Bronchial epithelial cell (primary cell): ENCODE results near the gene FAM53A. TPM values are rescaled to one million over a fixed set of nuclear protein-coding genes. Genes with fewer than 3 reads are reported as not detected.

Source experiments
- DNase-seq: peaks from one replicate; pipeline ENCODE4 v3.0.0-alpha.2; 2010; ENCODE audit warnings: low read depth
- FAIRE-seq: peaks from 2 replicates; lab custom pipeline; 2011; peaks lifted over from hg19 to GRCh38; lab: Jason Lieb, UNC
- H3K27me3 ChIP-seq: 2 replicates; pipeline ENCODE4 v1.5.1; 2011; ENCODE audit warnings: low read length; ENCODE audit not compliant: control insufficient read depth, insufficient read depth
- H3K36me3 ChIP-seq: 2 replicates; pipeline ENCODE4 v1.5.1; 2011; ENCODE audit warnings: low read length; ENCODE audit not compliant: control insufficient read depth, insufficient read depth
- H3K4me3 ChIP-seq: 2 replicates; pipeline ENCODE4 v1.5.1; 2011; ENCODE audit warnings: mild to moderate bottlenecking, low read depth, low read length, control low read depth
- total RNA-seq: library from RNA; depleted of rRNA; stranded (reverse); fragments of >200 nt; gene quantifications from 2 replicates; pipeline ENCODE4 v1.2.1, GENCODE V29; 2014
- TF ChIP-seq, protein P1 (sequence below): IDR thresholded peaks from 2 replicates; pipeline ENCODE4 v1.5.1; 2011; ENCODE audit warnings: mild to moderate bottlenecking, moderate library complexity, low read length, control low read depth, inconsistent platforms; ENCODE audit not compliant: insufficient read depth, severe bottlenecking

FAM53A gene
- total RNA-seq, 1 donor from 2014 or later: 0.79 TPM

DNA sequence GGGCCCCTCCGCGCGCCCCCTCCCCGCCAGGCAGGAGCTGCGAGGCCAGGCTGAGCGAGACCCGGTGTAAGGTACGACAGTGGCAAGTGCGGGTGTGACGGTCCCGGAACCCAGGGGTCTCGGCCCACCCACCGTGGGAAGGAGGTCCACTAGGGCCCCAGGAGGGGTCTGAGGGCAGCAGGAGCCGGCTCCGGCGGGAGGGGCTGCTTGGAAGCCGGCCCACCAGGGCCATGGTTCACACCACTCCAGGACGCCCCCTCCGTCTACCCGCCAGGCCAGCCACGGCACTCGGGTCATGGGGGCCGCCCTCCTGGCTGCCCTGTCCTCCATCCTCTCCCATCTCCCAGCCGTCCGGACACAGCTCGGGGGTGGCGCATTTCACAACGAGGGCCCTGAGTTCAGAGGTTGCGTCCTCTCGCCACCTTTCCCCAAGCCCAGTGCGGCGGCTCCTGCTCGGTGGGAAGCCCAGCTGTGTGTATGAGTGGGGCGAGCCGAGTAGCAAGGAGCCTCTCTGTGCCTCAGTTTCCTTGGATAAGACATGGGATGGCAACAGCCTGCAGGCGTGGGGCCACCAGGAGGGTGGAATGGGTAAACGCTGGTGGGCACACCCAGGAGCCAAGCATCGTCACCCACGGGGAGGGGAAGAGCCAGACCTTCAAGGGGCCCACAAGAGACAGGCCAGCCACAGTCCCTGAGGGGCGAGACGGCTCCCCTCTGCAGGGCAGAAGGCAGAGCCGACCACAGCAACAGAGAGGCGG lies 81.3 kb downstream of the FAM53A start:
- TF ChIP-seq, protein P1, sequence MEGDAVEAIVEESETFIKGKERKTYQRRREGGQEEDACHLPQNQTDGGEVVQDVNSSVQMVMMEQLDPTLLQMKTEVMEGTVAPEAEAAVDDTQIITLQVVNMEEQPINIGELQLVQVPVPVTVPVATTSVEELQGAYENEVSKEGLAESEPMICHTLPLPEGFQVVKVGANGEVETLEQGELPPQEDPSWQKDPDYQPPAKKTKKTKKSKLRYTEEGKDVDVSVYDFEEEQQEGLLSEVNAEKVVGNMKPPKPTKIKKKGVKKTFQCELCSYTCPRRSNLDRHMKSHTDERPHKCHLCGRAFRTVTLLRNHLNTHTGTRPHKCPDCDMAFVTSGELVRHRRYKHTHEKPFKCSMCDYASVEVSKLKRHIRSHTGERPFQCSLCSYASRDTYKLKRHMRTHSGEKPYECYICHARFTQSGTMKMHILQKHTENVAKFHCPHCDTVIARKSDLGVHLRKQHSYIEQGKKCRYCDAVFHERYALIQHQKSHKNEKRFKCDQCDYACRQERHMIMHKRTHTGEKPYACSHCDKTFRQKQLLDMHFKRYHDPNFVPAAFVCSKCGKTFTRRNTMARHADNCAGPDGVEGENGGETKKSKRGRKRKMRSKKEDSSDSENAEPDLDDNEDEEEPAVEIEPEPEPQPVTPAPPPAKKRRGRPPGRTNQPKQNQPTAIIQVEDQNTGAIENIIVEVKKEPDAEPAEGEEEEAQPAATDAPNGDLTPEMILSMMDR: no peak
- FAIRE-seq: no peak
- H3K27me3 ChIP-seq: no peaks in the 10 kb centered on the region

DNA sequence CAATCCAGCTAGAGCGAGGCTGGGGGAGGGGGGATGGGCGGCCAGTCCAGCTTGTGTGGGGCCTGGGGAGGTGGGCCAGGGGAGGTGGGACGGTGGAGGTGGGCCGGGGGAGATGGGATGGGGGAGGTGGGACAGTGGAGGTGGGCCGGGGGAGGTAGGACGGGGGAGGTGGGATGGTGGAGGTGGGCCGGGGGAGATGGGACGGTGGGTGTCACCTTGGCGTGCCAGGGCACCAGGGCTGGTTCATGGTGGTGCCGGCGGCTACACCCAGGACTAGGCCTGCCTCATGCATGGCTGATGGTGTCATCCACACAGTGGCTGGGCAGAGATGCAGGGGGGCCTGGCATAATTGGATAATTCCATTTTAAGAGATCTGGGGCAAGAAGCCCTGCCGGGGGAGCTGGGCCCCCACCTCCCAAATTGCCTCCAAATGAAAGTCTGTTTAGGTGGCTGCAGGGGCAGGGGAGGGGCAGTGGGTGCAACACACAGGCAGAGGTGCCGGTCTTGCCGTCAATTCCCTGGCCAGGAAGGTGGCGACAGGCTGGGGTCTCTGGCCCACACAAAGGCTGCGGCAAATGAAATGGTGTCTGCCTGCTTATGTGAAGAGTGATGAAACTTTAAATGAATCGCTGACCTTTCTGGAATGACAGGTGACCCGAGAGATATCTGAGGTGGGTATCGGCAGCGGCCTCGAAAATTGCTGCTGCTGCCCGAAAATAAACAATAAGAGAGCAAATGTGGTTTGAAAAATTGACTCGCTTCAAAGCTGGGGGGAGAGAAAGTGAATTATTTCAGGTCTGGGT lies 82.1 kb downstream of the FAM53A start:
- H3K27me3 ChIP-seq: no peaks in the 10 kb centered on the region
- FAIRE-seq: no peak
- TF ChIP-seq, protein P1: no peak
- no peaks in the 10 kb centered on the region for H3K36me3 ChIP-seq
- no peak overlapping the region for H3K4me3 ChIP-seq
- no peak for DNase-seq

More for the DNA sequence above, 81.3 kb downstream of the FAM53A start:
- Histone ChIP-seq H3K4me3 (no peak overlapping the region), H3K36me3 (no peaks in the 10 kb centered on the region)
- DNase-seq: no peak

DNA sequence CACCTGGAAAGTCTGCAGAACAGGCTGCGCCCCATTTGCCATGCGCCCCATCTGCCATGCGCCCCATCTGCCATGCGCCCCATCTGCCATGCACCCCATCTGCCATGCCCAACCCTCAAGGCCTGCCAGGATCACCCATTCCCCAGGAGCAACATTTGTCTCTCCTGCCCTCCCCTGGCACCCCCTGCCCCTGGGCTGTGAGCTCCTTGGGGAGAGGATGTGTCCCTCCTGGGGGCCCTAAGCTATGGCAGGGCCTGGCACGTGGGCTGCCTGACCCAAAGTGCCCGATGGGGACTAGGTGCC lies 82.6 kb downstream of the FAM53A start:
- H3K36me3 ChIP-seq: no peaks in the 10 kb centered on the region
- no peak for DNase-seq
- H3K27me3 ChIP-seq: no peaks in the 10 kb centered on the region
- TF ChIP-seq, protein P1: no peak
- no peak overlapping the region for H3K4me3 ChIP-seq
- FAIRE-seq: no peak

DNA sequence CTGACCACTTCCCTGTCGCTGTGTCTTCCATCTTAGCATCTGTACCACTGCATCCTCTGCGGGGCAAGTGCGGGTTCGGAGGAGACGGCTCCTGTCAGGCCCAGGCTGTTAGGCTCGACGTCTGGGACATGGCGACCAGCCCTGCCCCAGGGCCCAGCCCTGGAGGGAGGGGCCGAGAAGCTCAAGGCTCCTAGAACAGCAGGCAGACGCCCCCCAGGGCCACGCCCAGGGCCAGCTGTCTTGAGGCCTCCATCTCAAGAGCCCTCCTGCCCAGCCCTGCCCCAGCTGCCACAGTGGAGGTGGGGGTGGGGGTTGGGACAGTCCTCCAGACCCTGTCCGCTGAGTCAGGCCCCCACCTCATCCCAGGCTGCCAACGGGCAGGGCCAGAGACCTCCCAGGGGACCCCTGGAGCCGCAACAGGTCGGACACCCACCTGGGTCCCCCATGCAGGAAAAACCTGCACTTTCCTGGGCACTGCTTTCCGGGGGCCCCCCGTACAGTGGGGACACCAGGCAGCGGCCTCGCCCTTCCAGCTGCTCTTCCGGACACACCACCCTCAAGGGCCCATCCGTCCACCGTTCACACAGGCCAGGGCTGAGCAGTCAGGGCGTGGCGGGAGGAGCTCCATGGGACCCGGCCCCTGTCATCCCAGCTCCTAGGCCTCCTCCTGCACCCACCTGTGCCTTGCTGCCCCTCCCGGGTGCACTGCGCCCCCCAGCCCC lies 83.1 kb downstream of the FAM53A start:
- H3K4me3 ChIP-seq: no peak overlapping the region
- TF ChIP-seq, protein P1: no peak
- no peaks in the 10 kb centered on the region for H3K27me3 ChIP-seq
- FAIRE-seq: no peak
- H3K36me3 ChIP-seq: no peaks in the 10 kb centered on the region
- DNase-seq: no peak

DNA sequence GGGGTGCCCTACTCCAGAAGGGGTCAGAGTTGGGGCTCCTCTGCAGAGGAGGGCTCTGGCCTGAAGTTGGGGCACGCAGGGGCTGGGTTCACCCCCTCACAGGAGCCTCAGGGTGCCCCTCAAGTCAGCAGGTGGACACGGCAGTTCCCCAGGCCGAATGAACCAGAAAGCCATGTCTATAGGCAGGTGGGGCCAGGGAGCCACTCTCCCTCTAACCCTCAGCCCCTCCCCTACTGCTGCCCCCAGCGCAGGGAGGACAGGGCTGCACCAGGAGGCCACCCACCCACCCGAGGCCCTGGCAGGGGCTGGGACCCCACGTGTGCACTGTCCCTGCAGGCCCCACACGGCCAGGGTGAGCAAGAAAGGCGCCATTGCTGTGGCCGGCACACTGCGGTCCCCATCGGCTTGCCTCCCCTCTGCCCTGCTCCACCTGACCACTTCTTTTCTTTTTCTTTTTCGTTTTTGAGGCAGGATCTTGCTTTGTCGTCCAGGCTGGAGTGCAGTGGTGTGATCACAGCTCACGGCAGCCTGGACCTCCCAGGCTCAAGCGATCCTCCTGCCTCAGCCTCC lies 83.8 kb downstream of the FAM53A start:
- TF ChIP-seq, protein P1: no peak
- DNase-seq (no peak), FAIRE-seq (no peak)
- no peak overlapping the region for H3K4me3 ChIP-seq
- no peaks in the 10 kb centered on the region for H3K27me3 ChIP-seq
- H3K36me3 ChIP-seq: no peaks in the 10 kb centered on the region
